HEK293 (cell line): ENCODE results near the gene MYH11.

Experiments used
- CTCF ChIP-seq: fragments of 450-650 bp; formaldehyde crosslinking; IDR thresholded peaks from 2 replicates; pipeline ENCODE4 v1.5.1; 2016; ENCODE audit warnings: missing biosample characterization, missing genetic modification characterization
- ZNF707 ChIP-seq: fragments of 450-650 bp; formaldehyde crosslinking; IDR thresholded peaks from 2 replicates; pipeline ENCODE4 v1.5.1; 2016; ENCODE audit warnings: missing biosample characterization, missing genetic modification characterization

- TF ChIP-seq CTCF (tag by site-specific recombination), result no peak
- TF ChIP-seq ZNF707, result no peak
These were observed 157.0 kb downstream of the MYH11 start for GRCh38 chr16:15699819-15700218.
